ENCODE results near the gene TMPRSS9.

GRCh38 chr19:2464389-2464788, 104.3 kb downstream of the TMPRSS9 start:
- TF ChIP-seq EZH2 (IDR thresholded peaks at IDR 0.05; ENCODE audit: insufficient read depth, poor library complexity, severe bottlenecking) (no peak), EZH2phosphoT487 (IDR thresholded peaks at IDR 0.05; ENCODE audit: insufficient read depth, low read depth) (no peak)

Data from GM23248 (cell line).